ENCODE results near the gene CALN1.

CALN1 gene

DNA sequence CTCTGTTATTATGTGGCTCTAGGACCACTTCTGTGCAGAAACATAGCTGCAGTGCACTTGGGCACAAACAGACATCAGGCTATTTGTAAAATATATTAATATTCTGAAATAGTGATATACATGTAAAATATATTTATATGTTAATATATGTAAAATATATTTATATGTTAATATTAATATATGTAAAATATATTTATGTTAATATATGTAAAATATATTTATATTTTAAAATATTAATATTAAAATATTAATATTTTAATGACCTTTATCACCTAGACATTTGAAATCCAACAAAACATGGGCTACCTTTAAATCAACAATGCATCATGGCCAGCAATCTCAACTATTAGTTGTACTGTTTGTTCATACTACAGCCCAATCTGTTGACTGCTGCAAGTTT, 347.2 kb downstream of the CALN1 start:
- TF ChIP-seq, protein P1, sequence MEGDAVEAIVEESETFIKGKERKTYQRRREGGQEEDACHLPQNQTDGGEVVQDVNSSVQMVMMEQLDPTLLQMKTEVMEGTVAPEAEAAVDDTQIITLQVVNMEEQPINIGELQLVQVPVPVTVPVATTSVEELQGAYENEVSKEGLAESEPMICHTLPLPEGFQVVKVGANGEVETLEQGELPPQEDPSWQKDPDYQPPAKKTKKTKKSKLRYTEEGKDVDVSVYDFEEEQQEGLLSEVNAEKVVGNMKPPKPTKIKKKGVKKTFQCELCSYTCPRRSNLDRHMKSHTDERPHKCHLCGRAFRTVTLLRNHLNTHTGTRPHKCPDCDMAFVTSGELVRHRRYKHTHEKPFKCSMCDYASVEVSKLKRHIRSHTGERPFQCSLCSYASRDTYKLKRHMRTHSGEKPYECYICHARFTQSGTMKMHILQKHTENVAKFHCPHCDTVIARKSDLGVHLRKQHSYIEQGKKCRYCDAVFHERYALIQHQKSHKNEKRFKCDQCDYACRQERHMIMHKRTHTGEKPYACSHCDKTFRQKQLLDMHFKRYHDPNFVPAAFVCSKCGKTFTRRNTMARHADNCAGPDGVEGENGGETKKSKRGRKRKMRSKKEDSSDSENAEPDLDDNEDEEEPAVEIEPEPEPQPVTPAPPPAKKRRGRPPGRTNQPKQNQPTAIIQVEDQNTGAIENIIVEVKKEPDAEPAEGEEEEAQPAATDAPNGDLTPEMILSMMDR (IDR thresholded peaks at IDR 0.05; ENCODE audit: low read depth, low read length, missing control alignments), result no peak
- no peak for DNase-seq (ENCODE audit: low read depth)
- H3K4me3 ChIP-seq (ENCODE audit: low read depth, low read length), result no peak overlapping the region

DNA sequence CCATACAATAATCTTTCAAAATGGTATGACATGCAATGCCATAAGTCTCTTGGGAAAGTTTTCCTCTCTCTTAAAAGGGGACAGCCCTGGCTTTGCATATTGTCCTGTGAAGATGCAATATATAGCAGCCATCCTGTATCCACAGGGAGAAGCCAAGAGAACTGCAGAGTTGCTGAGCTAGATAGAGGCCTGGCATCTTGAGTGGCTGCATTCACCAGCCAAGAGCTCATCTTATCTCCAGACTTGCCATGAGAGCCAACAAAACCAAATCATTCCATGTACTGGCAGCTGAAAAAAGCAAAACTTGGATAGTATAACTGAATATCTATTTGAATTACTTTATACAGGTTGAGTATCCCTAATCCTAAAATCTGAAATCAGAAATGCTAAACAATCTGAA, 348.8 kb downstream of the CALN1 start:
- H3K4me3 ChIP-seq (ENCODE audit: low read depth, low read length), result no peak overlapping the region
- TF ChIP-seq, protein P1 (IDR thresholded peaks at IDR 0.05; ENCODE audit: low read depth, low read length, missing control alignments), result no peak
- no peak for DNase-seq (ENCODE audit: low read depth)

DNA sequence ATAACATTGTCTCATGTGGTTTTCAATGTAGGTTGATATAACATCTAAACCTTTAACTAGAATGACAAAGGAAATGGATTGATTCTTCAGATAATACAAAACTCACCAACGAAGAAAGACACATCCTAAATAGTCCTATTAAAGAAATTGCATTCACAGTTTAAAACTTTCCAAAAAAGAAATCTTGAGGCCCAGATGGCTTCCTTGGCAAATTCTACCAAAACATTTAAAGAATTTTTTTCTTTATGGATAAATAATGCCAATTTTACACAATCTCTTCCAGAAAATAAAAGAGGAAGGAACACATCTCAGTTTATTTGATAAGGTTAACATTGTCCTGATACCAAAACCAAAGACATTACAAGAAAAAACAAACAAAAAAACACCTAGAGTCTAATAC, 349.5 kb downstream of the CALN1 start:
- no peak for DNase-seq (ENCODE audit: low read depth)
- TF ChIP-seq, protein P1 (IDR thresholded peaks at IDR 0.05; ENCODE audit: low read depth, low read length, missing control alignments), result no peak
- no peak overlapping the region for H3K4me3 ChIP-seq (ENCODE audit: low read depth, low read length)

DNA sequence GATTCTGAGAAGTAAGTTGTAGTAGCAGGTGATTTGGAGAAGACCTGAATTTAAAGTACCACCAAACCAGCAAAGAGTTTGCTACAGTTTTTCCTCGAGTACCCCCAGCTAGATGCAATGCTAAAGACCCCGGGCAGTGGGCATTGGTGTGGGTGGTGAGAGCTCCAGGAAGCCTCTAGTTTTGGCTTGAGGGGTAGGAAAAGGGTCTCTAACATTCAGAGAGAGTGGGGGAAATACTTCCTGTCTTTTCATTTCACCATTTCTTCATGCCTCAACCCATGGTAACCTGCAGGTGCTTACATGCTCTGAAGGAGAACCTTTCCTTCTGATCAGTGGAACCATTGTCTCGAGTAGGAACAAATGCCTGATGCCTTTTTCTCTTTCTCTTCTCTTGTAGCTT, 352.2 kb downstream of the CALN1 start:
- TF ChIP-seq, protein P1 (IDR thresholded peaks at IDR 0.05; ENCODE audit: low read depth, low read length, missing control alignments), result no peak
- DNase-seq (ENCODE audit: low read depth), result no peak
- no peak overlapping the region for H3K4me3 ChIP-seq (ENCODE audit: low read depth, low read length)

DNA sequence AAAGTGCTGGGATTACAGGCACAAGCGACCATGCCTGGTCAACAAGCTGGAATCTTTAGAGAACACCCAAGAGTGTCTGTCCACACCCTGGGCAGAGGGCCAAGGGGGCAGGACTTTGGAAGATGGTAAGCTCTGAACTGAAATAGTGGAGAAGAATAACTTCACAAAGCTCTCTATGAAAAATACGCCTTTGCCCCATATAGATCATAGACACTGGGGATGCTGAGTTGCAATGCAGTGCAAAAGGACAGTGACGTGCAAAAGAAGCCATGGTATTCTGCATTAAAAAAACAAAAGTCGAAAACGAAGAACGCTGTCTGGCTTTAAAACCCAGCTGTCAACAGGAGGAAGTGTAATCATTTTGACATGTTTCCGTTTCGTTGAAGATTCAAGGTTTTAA, 353.6 kb downstream of the CALN1 start:
- DNase-seq (ENCODE audit: low read depth), result no peak
- no peak overlapping the region for H3K4me3 ChIP-seq (ENCODE audit: low read depth, low read length)
- TF ChIP-seq, protein P1 (IDR thresholded peaks at IDR 0.05; ENCODE audit: low read depth, low read length, missing control alignments), result no peak

DNA sequence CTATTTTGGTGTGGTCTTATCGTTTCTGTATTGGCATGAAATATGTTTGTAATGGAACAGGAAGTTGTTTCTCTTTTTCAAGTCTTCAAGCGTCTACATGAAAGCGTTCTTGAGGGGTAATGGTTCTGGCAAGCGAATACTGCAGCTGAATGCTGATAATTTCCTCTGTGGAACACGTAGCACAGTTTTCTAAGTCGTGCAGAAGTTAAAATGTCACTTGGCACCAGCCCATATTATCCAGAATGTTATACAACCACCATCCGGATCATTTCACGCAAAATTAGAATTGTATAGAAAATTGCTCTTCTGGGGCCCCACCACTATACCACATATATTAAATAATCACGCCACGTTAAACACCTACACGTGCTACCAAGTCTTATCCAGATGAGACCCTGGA, 354.3 kb downstream of the CALN1 start:
- TF ChIP-seq, protein P1 (IDR thresholded peaks at IDR 0.05; ENCODE audit: low read depth, low read length, missing control alignments), result no peak
- no peak overlapping the region for H3K4me3 ChIP-seq (ENCODE audit: low read depth, low read length)
- no peak for DNase-seq (ENCODE audit: low read depth)

DNA sequence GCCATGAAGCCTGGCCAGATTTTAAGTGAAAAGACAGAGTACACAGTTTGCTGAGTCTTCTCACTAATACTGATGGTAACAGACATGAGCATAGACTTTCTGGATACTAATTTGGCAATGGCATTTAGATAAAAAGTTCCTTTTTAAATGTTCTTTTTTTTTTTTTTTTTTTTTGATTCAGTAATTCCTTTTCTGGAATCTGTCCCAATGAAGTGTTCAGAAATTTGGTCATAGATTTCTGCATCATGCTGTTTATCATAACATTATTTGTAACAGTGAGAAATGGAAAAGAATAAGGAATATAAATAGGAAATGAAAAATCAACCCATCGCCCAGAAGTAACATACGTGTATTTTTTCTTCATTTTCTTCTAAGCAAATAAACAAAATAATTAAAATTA, 354.9 kb downstream of the CALN1 start:
- H3K4me3 ChIP-seq (ENCODE audit: low read depth, low read length), result no peak overlapping the region
- no peak for DNase-seq (ENCODE audit: low read depth)
- TF ChIP-seq, protein P1 (IDR thresholded peaks at IDR 0.05; ENCODE audit: low read depth, low read length, missing control alignments), result no peak
